Suppressor macrophage treated with lipopolysaccharide for 4 hours (primary cell): Measurements from ENCODE around the gene GBP5.
"Not testable (repeated sequence)": the region's sequence is repeated elsewhere in the genome, so short reads cannot be mapped to it uniquely, and the experiment has no call there.

Experiments used
- DNase-seq: peaks from one replicate; pipeline ENCODE4 v3.0.0-alpha.2; 2020

GBP5 gene

GRCh38 chr1:89272269-89273041, at the start of gene GBP5:
Gene GBP5, minus strand, starts transcription at chr1:89272860. Its CDS starts 3,305 bp downstream, at chr1:89269555.
- peak; percentile 84 for DNase-seq

DNA sequence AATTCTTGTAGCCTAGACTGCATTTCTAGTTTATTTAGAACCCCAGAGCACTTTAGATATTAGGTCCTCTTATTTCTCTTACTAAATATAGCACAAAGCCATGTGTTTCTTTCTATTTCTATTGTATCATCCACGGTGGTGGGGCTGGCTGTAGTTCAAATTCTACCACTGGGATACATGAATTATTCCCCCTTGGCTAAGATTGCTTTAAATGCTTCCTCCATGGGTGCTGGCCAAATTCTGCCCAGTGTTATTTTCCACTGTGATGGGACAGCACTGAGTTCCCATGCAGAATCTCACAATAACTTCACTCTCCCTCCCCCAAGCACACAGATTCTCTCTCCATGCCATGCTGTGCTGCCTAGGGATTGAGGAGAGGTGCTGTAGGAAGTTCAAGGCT, 49.7 kb upstream of the GBP5 start:
- DNase-seq = no peak

DNA sequence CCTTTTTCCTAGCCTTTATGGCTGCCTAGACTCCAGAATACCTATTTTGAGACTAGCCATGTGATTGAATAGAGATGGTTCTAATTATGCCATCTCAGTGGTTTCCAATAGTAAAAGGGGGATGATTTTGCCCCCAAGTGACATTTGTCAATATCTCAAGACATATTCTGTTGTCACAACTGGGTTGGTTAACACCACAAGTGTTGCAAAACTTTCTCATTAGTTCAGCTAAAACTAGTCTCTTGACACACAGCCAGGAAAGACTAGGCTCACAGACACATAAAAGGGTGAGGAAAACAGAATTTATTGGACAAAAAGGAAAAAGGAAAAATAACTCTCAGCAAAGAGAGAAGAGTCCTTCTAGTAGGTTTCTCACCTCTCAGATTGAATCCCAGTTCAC, 39.9 kb upstream of the GBP5 start:
- peak; percentile 42 for DNase-seq

DNA sequence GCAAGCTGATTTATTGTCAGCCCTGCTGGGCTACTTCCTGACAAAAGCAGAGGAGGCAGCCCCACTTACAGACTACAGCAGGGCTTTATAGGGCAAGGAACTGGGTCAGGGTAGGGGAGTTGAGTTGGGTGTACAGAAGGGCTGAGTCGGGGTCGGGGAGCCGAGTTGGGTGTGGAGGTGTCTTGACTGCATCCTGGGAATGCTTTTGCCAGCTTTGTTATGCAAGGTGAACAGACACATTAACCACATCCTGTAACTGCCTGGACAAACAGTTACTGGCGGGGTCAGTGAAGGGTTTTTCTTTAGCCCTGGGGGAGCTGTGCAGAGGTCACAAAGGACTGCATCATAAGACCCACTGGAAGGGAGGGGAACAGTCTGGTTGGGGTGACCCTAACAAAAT, 39.1 kb upstream of the GBP5 start:
- DNase-seq = no peak

DNA sequence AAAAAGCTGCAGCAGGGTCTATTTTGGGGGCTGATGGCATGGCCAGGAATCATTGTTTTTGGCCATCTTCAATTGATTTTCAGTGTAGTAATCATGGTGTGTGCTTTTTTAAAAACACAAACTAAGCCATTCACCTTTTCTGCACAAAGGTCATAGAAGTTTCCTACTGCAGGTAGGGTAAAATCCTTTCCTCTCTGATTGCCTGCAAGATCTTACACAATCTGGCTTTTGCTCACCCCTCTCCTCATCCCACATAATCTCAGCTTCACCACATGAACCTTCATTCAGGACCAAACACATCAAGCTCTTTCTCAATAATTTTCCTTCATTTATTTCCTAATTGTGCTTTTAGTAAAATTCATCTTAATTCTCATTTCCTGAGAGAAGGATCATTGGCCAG, 38.3 kb upstream of the GBP5 start:
- DNase-seq = no peak

GRCh38 chr1:89310505-89310904, 37.8 kb upstream of the GBP5 start:
- DNase-seq = peak; percentile 84

DNA sequence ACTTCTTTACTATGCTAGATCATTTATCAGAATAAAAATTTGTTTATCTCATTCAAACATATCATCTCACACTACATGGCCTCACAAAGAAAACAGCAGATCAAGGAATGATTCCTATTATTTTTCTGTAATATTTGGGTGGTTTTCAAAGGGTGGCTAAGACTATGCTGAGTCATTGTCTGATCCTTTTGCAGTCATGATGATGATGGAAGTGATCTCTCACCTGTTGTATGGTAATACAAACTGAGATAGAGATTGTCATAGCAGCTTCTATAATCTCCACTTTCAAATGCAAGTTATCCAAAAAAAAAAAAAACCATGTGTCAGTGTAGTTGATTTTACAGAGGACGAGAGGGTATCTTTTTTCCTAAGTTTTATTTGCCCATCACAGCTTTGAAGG, 37.2 kb upstream of the GBP5 start:
- no peak for DNase-seq

DNA sequence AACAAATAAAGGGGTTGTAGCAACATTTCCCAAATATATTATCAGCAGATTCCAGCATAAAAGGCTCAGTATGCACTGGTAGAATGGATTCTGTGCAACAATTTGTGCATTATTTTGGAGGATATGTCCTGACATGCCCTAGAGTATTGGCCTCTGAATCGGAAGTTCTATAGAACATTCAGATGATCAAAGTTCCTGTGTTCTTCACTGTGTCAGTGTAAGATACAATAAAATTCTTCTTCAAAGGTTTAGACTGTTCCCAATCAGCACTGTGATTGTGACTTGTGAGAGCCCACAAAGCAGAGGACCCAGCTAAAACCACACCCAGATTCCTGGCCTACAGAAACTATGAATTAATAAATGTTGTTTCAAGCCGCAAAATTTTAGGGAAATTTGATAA, 33.6 kb upstream of the GBP5 start:
- DNase-seq = no peak

GRCh38 chr1:89305493-89305892, 32.8 kb upstream of the GBP5 start:
- no peak for DNase-seq

DNA sequence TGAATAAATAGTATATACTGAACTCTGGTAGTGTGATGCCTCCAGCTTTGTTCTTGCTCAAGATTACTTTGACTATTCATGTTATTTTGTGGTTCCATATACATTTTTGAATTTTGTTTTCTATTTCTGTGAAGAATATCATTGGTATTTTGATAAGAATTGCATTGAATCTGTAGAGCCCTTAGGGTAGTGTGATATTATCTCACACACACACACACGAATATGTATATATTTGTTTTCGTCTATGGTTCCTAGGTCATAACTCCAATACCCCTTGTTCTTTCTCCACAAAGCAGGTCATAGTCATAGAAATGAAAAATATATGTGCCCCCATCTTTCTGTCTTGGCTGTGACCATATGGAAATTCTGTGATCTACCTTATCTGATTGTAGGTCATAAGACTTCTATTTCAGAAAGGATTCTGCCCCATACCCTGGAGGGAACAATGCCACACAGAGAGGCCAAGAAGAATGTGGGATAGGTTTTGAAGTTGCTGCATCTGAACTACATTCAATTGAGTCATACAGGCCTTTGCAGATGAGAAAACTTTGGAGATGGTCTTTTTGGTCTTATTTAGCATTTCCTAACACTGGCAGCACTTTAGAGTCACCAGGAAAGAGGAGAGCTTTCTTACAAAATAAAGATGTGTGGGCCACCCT, 32.0 kb upstream of the GBP5 start:
- no peak for DNase-seq

GRCh38 chr1:89302697-89303332, 30.2 kb upstream of the GBP5 start:
- no peak for DNase-seq

DNA sequence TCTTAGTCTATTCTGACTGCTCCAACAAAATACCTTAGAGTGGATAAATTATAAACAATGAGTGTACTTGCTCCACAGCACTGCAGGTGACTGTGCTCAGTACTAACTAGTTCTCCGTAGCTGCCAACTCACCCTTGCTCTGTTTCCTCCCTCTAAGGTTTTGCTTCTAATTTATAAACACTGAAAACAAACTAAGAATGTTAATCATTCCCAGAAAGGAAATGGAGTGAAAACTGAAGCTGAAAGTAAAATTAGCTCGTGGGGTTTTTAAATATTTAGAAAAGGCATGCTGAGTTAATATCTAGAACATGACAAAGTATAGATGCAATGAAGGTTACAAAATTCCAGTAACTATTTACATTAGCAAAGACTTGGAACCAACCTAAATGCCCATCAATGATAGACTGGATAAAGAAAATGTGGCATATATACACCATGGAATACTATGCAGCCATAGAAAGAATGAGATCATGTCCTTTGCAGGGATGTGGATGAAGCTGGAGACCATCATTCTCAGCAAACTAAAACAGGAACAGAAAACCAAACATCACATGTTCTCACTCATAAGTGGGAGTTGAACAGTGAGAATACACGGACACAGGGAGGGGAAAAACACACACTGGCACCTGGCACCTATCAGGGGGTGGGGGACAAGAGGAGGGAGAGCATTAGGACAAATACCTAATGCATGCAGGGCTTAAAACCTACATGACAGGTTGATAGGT, 27.2 kb upstream of the GBP5 start:
- peak; percentile 54 for DNase-seq

- peak; percentile 49 for DNase-seq
Observed at GRCh38 chr1:89298461-89298860, 25.8 kb upstream of the GBP5 start.

DNA sequence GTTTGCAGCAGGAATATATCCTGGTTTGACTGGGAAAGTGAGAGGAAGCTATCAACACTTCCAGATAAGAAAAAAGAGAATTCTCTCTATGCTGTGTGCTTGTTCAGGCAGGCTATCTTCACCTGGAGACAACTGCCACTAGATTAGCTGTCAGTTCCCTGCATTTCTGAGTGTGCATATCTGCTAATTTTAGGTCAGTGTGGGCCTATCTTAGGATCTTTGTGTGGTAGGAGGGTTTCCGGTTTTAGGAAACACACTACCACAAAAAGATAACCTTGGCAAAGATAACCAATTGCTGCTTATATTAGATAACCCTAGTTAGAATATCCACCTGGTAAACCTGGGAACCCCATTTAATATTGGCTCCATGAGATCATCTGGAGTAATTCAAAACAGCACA, 22.5 kb upstream of the GBP5 start:
- DNase-seq = no peak

GRCh38 chr1:89291276-89291675, 18.6 kb upstream of the GBP5 start:
- DNase-seq = no peak

GRCh38 chr1:89288051-89288340, 15.3 kb upstream of the GBP5 start:
- no peak for DNase-seq

DNA sequence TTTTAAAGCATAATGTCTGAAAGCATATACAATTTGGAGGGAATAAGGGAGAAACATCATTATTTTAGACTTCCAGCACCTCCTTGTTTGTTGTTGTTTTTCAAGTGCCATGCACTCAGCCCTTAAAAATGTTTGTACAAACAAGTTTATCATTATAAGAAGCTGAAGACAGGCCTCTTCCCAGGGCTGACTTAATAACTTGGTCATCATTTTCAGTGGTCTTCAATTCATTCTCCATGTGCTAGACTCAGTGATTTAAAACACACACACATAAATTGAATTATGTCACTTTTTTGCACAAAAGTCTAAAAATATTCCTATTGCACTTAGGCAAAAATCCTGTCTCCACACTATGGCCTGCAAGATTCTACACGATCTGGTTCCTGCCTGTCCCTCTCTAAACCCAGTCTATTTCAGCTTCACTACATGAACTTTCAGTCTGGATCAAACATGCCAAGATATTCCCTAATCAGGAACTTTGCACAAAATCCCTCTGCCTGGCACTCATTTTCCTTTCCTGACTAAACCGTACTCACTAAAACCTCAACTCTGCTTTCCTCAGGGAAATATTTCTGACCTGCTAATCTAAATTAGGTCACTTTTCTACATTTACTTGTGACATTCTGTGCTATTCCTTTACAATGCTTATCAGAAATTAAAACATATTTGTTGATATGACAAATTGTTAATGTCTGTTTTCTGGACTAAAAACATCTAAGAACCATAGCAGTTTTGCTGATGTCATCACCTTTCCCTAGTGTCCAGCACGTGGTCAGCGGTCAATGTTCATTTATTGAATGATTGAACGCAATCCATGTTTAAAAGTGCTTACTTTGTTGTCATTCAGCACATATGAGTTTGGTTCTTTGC, 14.8 kb upstream of the GBP5 start:
- DNase-seq = no peak

DNA sequence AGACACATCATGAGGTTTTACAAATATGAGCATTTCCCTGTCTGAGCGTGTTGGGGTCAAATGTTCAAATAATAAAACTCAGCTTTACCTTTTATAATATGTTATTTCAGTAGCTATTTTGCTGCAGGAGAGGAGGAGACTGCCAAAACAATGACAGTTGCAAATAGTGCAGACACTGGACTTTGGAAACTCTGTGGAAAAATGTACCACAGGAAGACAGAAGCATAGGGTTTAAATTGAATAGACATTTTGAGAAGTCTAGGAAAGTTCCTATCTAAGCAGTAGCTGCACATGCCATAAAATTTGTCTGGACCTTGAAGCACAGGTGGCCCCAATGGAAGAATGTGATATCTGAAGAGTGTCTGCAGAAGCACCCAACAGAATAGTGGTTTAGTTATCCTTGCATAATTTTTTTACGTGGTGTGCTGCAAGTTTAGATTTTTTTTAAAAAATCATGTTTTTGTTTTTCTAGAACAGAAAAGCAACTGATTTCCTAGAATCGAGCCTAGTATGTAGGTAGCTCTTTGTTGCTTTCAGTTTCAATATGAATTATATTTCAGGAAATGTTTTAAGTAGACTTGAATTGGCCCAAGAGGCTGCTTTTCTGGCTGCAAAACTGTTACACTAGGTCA, 14.0 kb upstream of the GBP5 start:
- peak; percentile 74 for DNase-seq

GRCh38 chr1:89285745-89286380, 13.2 kb upstream of the GBP5 start:
- DNase-seq = no peak

DNA sequence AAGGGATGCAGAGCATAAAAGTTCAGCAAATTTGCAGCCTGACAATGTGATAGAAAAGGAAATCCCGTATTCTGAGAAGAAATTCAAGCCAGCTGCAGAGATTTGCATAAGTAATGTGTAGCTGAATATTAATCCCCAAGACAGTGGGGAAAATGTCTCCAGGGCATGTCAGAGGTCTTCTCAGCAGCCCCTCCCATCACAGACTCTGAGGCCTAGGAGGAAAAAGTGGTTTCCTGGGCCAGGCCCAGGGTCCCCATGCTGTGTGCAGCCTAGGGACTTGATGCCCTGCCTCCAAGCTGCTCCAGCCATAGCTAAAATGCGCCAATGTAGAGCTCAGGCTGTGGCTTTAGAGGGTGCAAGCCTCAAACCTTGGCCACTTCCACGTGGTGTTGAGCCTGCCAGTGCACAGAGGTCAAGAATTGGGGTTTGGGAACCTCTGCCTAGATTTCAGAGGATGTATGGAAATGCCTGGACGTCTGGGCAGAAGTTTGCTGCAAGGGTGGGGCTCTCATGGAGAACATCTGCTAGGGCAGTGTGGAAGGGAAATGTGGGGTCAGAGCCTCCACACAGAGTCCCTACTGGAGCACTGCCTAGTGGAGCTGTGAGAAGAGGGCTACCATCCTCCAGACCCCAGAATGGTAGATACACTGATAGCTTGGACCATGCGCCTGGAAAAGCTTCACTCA, 11.6 kb upstream of the GBP5 start:
- not testable (repeated sequence) for DNase-seq

- DNase-seq = peak; percentile 74
Observed at GRCh38 chr1:89280766-89281165, 8.1 kb upstream of the GBP5 start.
